Activated B cell treated with CpG ODN at 0.5 μM for 24 hours (primary cell): ENCODE measurements around the gene PUS3. TPM values are rescaled to one million over a fixed set of nuclear protein-coding genes. Genes with fewer than 3 reads are reported as not detected.
"Not testable (repeated sequence)": the region's sequence is repeated elsewhere in the genome, so short reads cannot be mapped to it uniquely, and the experiment has no call there.

ENCODE experiments used
- ATAC-seq: fragments of 200-7000 bp; cut with Tn5 transposase; one replicate; pipeline ENCODE4 v1.10.0; 2021; ENCODE audit warnings: low read depth, mild to moderate bottlenecking, moderate library complexity
- CTCF ChIA-PET: fragments of 350-600 bp; sonication (Branson Sonifier 250); formaldehyde crosslinking; loops from one replicate; lab custom pipeline; 2021; ENCODE audit warnings: antibody characterized with exemption; lab: Charles Lee
- POLR2A ChIA-PET: fragments of 350-600 bp; sonication (Branson Sonifier 250); formaldehyde crosslinking; loops from one replicate; lab custom pipeline; 2021; ENCODE audit warnings: antibody characterized with exemption; lab: Charles Lee
- DNase-seq: peaks from one replicate; pipeline ENCODE4 v3.0.0; 2022
- H3K27ac Mint-ChIP-seq: one replicate; pipeline ENCODE4 v1.8.0; 2020; ENCODE audit warnings: mixed read lengths
- H3K27me3 Mint-ChIP-seq: one replicate; pipeline ENCODE4 v1.8.0; 2021; ENCODE audit warnings: mixed read lengths
- H3K36me3 Mint-ChIP-seq: one replicate; pipeline ENCODE4 v1.8.0; 2021; ENCODE audit warnings: low read depth, mixed read lengths
- H3K4me1 Mint-ChIP-seq: one replicate; pipeline ENCODE4 v1.8.0; 2021; ENCODE audit warnings: mixed read lengths
- H3K4me3 Mint-ChIP-seq: one replicate; pipeline ENCODE4 v1.8.0; 2020; ENCODE audit warnings: mild to moderate bottlenecking, mixed read lengths
- H3K9me3 Mint-ChIP-seq: one replicate; pipeline ENCODE4 v1.8.0; 2020; ENCODE audit warnings: mixed read lengths
- intact Hi-C: fragments of 100-400 bp; cut with micrococcal nuclease; formaldehyde crosslinking; loops from one replicate; pipeline ENCODE4 v1.15.1; 2024
- total RNA-seq: library from RNA; stranded (reverse); gene quantifications from 2 replicates; pipeline ENCODE4 v1.2.3, GENCODE V29; 2022
- TF ChIP-seq, protein P1 (sequence below): fragments of 200-600 bp; IDR thresholded peaks from one replicate; pipeline ENCODE4 v1.8.0; 2022; ENCODE audit warnings: antibody characterized with exemption, mild to moderate bottlenecking

Gene PUS3
- total RNA-seq, 1 donor from 2014 or later, result 10.2 TPM

- no peaks in the 10 kb centered on the region for H3K4me1 Mint-ChIP-seq
- no peak overlapping the region for H3K4me3 Mint-ChIP-seq
- DNase-seq (no peak), ATAC-seq (no peak)
- no peak overlapping the region for H3K27ac Mint-ChIP-seq
- POLR2A ChIA-PET, result interaction anchor here (0.6 kb wide), 1 partner anchor 42 kb away, joined by 3 read pairs; no protein-coding TSS in a partner anchor
- intact Hi-C loops, result no loop called here
- no peaks in the 10 kb centered on the region for H3K36me3 Mint-ChIP-seq
- TF ChIP-seq, protein P1, sequence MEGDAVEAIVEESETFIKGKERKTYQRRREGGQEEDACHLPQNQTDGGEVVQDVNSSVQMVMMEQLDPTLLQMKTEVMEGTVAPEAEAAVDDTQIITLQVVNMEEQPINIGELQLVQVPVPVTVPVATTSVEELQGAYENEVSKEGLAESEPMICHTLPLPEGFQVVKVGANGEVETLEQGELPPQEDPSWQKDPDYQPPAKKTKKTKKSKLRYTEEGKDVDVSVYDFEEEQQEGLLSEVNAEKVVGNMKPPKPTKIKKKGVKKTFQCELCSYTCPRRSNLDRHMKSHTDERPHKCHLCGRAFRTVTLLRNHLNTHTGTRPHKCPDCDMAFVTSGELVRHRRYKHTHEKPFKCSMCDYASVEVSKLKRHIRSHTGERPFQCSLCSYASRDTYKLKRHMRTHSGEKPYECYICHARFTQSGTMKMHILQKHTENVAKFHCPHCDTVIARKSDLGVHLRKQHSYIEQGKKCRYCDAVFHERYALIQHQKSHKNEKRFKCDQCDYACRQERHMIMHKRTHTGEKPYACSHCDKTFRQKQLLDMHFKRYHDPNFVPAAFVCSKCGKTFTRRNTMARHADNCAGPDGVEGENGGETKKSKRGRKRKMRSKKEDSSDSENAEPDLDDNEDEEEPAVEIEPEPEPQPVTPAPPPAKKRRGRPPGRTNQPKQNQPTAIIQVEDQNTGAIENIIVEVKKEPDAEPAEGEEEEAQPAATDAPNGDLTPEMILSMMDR, result no peak
- no peaks in the 10 kb centered on the region for H3K9me3 Mint-ChIP-seq
- H3K27me3 Mint-ChIP-seq, result peaks cover 14% of the 10 kb centered on the region
- CTCF ChIA-PET, result no interaction called here
Measured at GRCh38 chr11:125916683-125917347, 13.8 kb upstream of the PUS3 start.

DNA sequence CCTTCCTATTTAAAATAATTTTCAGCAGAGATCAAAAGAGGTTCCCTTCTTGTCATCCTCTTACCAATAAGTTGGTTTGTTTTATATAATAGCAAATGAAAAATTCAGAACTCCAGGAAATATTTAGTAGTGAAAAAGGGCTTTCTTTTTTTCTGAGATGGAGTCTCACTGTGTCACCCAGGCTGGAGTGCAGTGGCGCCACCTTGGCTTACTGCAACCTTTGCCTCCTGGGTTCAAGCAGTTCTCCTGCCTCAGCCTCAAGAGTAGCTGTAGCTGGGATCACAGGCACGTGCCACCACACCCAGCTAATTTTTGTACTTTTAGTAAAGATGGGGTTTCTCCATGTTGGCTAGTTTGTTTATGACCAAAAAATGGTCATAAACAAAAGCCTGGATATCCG lies 11.6 kb upstream of the PUS3 start:
- ATAC-seq, DNase-seq, intact Hi-C loops, H3K27ac Mint-ChIP-seq, H3K4me1 Mint-ChIP-seq, CTCF ChIA-PET, POLR2A ChIA-PET, H3K4me3 Mint-ChIP-seq, H3K9me3 Mint-ChIP-seq, H3K36me3 Mint-ChIP-seq: not testable (repeated sequence)
- H3K27me3 Mint-ChIP-seq, result peaks cover 19% of the 10 kb centered on the region

DNA sequence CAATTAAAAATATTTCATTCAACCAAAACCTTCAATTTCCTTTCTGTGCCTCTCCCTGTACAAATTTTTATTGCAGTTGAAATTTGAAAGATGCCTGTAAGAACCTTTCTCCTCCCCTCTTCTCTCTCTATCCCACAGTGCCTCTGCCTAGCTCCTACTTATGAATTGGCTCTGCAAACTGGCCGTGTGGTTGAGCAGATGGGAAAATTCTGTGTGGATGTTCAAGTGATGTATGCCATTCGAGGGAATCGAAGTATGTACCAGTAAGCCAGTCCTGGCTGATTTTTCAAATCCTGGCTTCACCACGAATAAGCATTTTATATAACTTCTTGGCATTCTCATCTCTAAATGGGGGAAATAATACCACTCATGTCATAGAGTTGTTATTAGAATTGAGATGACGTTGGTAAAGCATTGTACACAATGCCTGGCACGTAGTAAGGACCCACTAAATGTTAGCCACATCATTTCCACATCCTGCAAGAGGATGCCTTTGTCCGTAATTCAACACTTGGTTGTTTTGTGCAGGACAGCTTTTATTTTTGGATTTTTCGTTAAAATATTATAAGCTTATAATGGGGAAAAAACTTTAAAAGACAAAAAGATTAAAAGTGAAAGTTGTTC lies 7.3 kb upstream of the PUS3 start:
- ChIA-PET CTCF (no interaction called here), POLR2A (no interaction called here)
- ATAC-seq, result no peak
- no peaks in the 10 kb centered on the region for H3K4me1 Mint-ChIP-seq
- DNase-seq, result no peak
- H3K4me3 Mint-ChIP-seq, result no peak overlapping the region
- no peaks in the 10 kb centered on the region for H3K9me3 Mint-ChIP-seq
- TF ChIP-seq, protein P1, result no peak
- peaks cover 20% of the 10 kb centered on the region for H3K27me3 Mint-ChIP-seq
- H3K27ac Mint-ChIP-seq, result no peak overlapping the region
- no peaks in the 10 kb centered on the region for H3K36me3 Mint-ChIP-seq
- intact Hi-C loops, result no loop called here

- TF ChIP-seq, protein P1, result no peak
- H3K27ac Mint-ChIP-seq, result no peak overlapping the region
- intact Hi-C loops, result loop anchor here (5.0 kb wide), 1 partner anchor 158 kb away; the partner anchor contains the start of gene CDON
- H3K4me3 Mint-ChIP-seq, result peak overlapping the region; percentile 59
- H3K36me3 Mint-ChIP-seq, result peaks cover 21% of the 10 kb centered on the region
- ATAC-seq (no peak), DNase-seq (no peak)
- H3K27me3 Mint-ChIP-seq, result peaks cover 22% of the 10 kb centered on the region
- no peaks in the 10 kb centered on the region for H3K9me3 Mint-ChIP-seq
- POLR2A ChIA-PET, result interaction anchor here (2.7 kb wide), 1 partner anchor 17 kb away, joined by 64 read pairs; the partner anchor contains the start of gene HYLS1
- peaks cover 31% of the 10 kb centered on the region for H3K4me1 Mint-ChIP-seq
- CTCF ChIA-PET, result no interaction called here
Measured at GRCh38 chr11:125904678-125905077, 1.7 kb upstream of the PUS3 start.

DNA sequence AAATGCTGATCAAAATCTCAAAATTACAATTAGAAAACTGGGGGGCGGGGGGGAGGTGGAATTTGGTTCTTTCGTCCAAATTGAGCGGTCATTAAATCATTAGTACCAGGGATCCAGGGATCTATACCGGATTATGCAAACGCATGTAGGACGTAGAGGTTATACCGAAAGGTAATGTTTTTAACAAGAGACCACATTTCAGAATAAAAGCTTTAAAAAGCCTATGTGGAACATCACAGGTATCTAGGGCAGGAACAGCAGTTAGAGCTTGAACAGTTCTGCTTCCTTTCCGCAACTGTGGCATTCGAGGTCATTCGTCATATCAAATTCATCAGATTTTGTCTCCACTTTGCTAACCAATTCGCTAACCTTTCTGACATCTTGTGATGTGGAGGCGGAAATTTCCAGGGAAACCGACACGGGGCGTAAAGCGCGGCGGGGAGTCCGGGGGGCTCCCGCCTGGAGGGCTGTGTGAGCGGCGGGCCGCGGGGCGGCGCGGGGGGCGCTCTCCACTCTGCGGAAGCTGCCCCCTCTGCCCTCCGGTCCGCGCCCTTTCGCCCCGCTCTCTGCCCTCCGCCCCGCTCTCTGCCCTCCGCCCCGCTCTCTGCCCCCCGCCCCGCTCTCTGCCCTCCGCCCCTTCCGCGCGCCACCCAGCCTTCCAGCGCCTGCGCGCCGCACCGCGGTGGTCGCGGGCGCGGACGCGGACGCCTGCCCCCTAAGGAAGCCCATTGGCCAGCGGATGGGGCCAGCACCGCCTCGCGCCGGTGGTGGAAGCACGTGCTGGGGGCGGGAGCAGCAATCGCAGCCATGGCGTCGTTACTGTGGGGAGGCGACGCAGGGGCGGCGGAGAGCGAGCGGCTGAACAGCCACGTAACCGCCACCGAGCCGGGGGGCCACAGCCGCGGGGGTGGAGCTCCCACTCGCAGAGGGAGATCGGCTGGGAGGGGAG lies 979 bp upstream of the PUS3 start, which contains the start of gene DDX25:
Gene DDX25 (plus strand): TSS at position 798 of the 949 bp plus-strand sequence. CDS start 10 bp downstream, at position 808.
- ChIA-PET CTCF (interaction anchor here (1.0 to 1.6 kb wide), 2 partner anchors 16 to 17 kb away, joined by 3 to 13 read pairs; partner anchors contain the start of gene HYLS1), POLR2A (interaction anchor here (0.7 to 2.7 kb wide), 3 partner anchors 17 to 307 kb away, joined by 3 to 64 read pairs (median 6); partner anchors contain the start of genes CHEK1, HYLS1 and RPUSD4)
- Mint-ChIP-seq H3K4me1 (peaks cover 31% of the 10 kb centered on the region), H3K4me3 (peak within 1 kb of the TSS; percentile 94), H3K27ac (no peak within 1 kb of the TSS), H3K36me3 (peaks cover 28% of the 10 kb centered on the region), H3K9me3 (no peaks in the 10 kb centered on the region), H3K27me3 (peaks cover 22% of the 10 kb centered on the region)
- no peak for DNase-seq
- no peak for ATAC-seq
- intact Hi-C loops, result loop anchor here (1.0 to 5.0 kb wide), 5 partner anchors 17 to 365 kb away; partner anchors contain the start of genes CDON, CHEK1, FAM118B and FOXRED1
- TF ChIP-seq, protein P1, result no peak
